Activated naive CD8-positive, alpha-beta T cell treated with anti-CD3 and anti-CD28 coated beads, Interleukin-2, amount 50 U/mL, for 24 hours (primary cell): Measurements from ENCODE around the gene MYMK.
A peak's percentile ranks its signal among the peaks of the same experiment; 100 is the strongest.

Experiments
- ATAC-seq: fragments of 150-1000 bp; cut with Tn5 transposase; one replicate; pipeline ENCODE4 v1.10.0; 2021
- DNase-seq: peaks from one replicate; pipeline ENCODE4 v3.0.0; 2021
- H3K27ac Mint-ChIP-seq: one replicate; pipeline ENCODE4 v1.8.0; 2021; ENCODE audit warnings: mild to moderate bottlenecking, mixed read lengths
- H3K27me3 Mint-ChIP-seq: one replicate; pipeline ENCODE4 v1.8.0; 2021; ENCODE audit warnings: mixed read lengths
- H3K36me3 Mint-ChIP-seq: one replicate; pipeline ENCODE4 v1.8.0; 2021; ENCODE audit warnings: low read depth, mixed read lengths
- H3K4me1 Mint-ChIP-seq: one replicate; pipeline ENCODE4 v1.8.0; 2021; ENCODE audit warnings: mixed read lengths
- H3K4me3 Mint-ChIP-seq: one replicate; pipeline ENCODE4 v1.8.0; 2021; ENCODE audit warnings: mild to moderate bottlenecking, moderate library complexity, mixed read lengths
- H3K9me3 Mint-ChIP-seq: one replicate; pipeline ENCODE4 v1.8.0; 2021; ENCODE audit warnings: mixed read lengths

Gene MYMK

DNA sequence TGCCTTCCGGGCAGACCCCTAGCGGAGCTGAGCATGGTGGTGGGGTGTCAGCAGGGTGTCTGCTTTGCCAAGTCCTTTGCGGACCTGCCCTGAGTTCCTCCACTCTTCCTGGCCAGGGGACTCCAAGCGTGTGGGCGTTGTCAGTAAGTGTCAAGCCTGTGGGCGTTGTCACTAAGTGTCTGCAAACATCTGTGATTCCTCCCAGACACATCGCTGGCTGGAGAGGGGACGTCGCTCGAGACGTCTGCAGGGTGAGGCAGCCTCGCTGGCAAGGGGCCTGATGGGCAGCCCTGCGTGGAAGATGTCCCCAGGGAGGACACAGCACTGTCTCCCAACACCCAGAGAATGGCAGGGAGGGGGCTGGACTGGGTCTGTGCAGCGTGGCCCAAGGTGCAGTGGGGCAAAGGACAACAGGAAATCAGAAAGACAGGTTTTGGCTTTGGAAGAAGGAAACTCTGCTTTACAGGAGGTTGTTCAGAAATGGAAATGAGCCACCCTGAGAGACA lies 38.6 kb upstream of the MYMK start:
- H3K27me3 Mint-ChIP-seq = peaks cover 4% of the 10 kb centered on the region
- H3K4me3 Mint-ChIP-seq = no peak overlapping the region
- ATAC-seq (no peak), DNase-seq (no peak)
- H3K4me1 Mint-ChIP-seq = peaks cover 19% of the 10 kb centered on the region
- no peaks in the 10 kb centered on the region for H3K36me3 Mint-ChIP-seq
- no peaks in the 10 kb centered on the region for H3K9me3 Mint-ChIP-seq
- no peak overlapping the region for H3K27ac Mint-ChIP-seq

- Mint-ChIP-seq H3K4me1 (peaks cover 25% of the 10 kb centered on the region), H3K27me3 (peaks cover 9% of the 10 kb centered on the region), H3K36me3 (no peaks in the 10 kb centered on the region), H3K4me3 (no peak overlapping the region), H3K9me3 (no peaks in the 10 kb centered on the region), H3K27ac (no peak overlapping the region)
- ATAC-seq (no peak), DNase-seq (no peak)
These were observed 38.0 kb upstream of the MYMK start for GRCh38 chr9:133562611-133563290.

DNA sequence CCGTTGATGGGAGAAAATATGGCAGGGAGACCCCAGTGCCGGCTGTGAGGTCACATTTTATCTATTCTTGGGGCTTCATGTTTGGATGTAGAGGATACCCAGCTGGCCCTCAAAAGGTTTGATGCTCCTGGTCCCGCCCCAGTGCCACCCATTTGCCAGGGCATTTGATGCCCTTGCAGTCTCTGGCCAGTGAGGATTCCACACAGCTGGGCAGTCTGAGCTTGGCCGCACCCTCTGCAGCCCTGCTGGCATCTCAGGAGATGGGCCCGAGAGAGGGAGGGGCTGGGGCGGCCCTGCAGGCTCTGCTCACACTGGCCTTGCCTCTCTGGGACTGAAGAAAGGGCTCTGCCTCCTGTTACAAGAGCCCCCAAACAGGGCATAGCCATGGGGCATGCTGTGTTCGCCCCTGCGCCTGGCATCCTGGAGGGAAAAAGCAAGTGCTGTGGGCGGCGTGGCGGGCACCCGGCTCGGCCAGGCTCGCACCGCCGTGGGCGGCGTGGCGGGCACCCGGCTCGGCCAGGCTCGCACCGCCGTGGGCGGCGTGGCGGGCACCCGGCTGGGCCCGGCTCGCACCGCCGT lies 37.3 kb upstream of the MYMK start:
- no peaks in the 10 kb centered on the region for H3K9me3 Mint-ChIP-seq

GRCh38 chr9:133560944-133561343 lies 36.2 kb upstream of the MYMK start:
- Mint-ChIP-seq H3K9me3 (no peaks in the 10 kb centered on the region), H3K4me1 (peaks cover 29% of the 10 kb centered on the region), H3K27ac (no peak overlapping the region), H3K36me3 (no peaks in the 10 kb centered on the region), H3K27me3 (peaks cover 9% of the 10 kb centered on the region), H3K4me3 (no peak overlapping the region)
- DNase-seq = no peak
- no peak for ATAC-seq

More for the DNA sequence above, 37.3 kb upstream of the MYMK start:
- Mint-ChIP-seq H3K27ac (no peak overlapping the region), H3K36me3 (no peaks in the 10 kb centered on the region), H3K27me3 (peaks cover 9% of the 10 kb centered on the region), H3K4me3 (no peak overlapping the region), H3K4me1 (peaks cover 29% of the 10 kb centered on the region)
- ATAC-seq (no peak), DNase-seq (no peak)

- no peaks in the 10 kb centered on the region for H3K36me3 Mint-ChIP-seq
- no peaks in the 10 kb centered on the region for H3K9me3 Mint-ChIP-seq
- peaks cover 9% of the 10 kb centered on the region for H3K27me3 Mint-ChIP-seq
- ATAC-seq (no peak), DNase-seq (no peak)
- peaks cover 29% of the 10 kb centered on the region for H3K4me1 Mint-ChIP-seq
- no peak overlapping the region for H3K4me3 Mint-ChIP-seq
- no peak overlapping the region for H3K27ac Mint-ChIP-seq
These were observed 35.6 kb upstream of the MYMK start for GRCh38 chr9:133560311-133560710.

GRCh38 chr9:133558191-133559126 lies 33.7 kb upstream of the MYMK start:
- peak overlapping the region; percentile 79 for H3K27ac Mint-ChIP-seq
- DNase-seq = peak; percentile 45
- no peaks in the 10 kb centered on the region for H3K9me3 Mint-ChIP-seq
- peaks cover 9% of the 10 kb centered on the region for H3K27me3 Mint-ChIP-seq
- ATAC-seq = peak; percentile 62
- peaks cover 28% of the 10 kb centered on the region for H3K4me1 Mint-ChIP-seq
- H3K4me3 Mint-ChIP-seq = no peak overlapping the region
- H3K36me3 Mint-ChIP-seq = no peaks in the 10 kb centered on the region

DNA sequence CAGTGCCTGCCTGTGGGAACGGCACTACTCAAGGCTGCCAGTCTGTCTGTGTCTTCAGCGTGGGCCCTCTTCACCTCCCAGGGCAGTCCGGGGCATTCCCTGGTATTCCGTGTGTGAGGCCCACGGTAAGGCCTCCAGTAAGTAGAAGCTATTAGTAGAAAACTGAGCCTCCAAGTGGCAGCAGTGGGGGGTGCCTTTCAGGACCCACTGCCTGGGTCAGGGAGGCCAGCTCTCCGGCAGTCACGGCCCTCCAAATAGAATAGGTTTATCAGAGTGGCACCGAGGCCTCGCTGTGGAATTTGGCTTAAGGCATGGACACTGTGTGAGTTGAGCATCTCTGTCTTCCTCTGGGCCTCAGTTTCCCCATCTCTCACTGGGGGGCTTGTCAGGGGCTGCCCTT lies 32.8 kb upstream of the MYMK start:
- Mint-ChIP-seq H3K9me3 (no peaks in the 10 kb centered on the region), H3K27ac (no peak overlapping the region), H3K27me3 (peaks cover 9% of the 10 kb centered on the region), H3K4me3 (no peak overlapping the region), H3K4me1 (peaks cover 22% of the 10 kb centered on the region), H3K36me3 (no peaks in the 10 kb centered on the region)
- ATAC-seq = no peak
- no peak for DNase-seq

DNA sequence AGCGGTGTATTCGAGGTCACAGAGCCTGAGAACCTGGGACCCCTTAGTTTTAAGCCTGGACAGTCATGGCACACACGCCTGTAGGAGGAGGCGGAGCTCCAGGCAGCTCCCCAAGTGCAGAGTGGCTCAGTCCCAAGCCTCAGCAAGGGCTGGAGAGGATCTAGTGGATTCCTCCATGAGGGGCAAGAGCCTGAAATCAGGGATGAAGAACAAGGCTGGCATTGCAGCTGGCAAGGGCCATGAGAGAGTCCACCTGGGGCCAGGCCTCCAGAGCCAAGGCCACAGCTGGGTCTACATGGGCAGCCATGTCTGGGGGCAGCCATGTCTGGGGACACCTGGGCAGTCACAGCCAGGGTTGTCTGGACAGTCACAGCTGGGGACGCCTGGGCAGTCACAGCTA lies 31.6 kb upstream of the MYMK start:
- Mint-ChIP-seq H3K27ac (no peak overlapping the region), H3K9me3 (no peaks in the 10 kb centered on the region), H3K4me1 (peaks cover 22% of the 10 kb centered on the region), H3K27me3 (peaks cover 9% of the 10 kb centered on the region), H3K36me3 (no peaks in the 10 kb centered on the region), H3K4me3 (no peak overlapping the region)
- DNase-seq (no peak), ATAC-seq (no peak)

- Mint-ChIP-seq H3K27me3 (peaks cover 7% of the 10 kb centered on the region), H3K4me1 (peaks cover 20% of the 10 kb centered on the region), H3K36me3 (no peaks in the 10 kb centered on the region), H3K9me3 (no peaks in the 10 kb centered on the region), H3K27ac (no peak overlapping the region), H3K4me3 (no peak overlapping the region)
- DNase-seq (no peak), ATAC-seq (no peak)
These were observed 30.0 kb upstream of the MYMK start for GRCh38 chr9:133554729-133555128.

DNA sequence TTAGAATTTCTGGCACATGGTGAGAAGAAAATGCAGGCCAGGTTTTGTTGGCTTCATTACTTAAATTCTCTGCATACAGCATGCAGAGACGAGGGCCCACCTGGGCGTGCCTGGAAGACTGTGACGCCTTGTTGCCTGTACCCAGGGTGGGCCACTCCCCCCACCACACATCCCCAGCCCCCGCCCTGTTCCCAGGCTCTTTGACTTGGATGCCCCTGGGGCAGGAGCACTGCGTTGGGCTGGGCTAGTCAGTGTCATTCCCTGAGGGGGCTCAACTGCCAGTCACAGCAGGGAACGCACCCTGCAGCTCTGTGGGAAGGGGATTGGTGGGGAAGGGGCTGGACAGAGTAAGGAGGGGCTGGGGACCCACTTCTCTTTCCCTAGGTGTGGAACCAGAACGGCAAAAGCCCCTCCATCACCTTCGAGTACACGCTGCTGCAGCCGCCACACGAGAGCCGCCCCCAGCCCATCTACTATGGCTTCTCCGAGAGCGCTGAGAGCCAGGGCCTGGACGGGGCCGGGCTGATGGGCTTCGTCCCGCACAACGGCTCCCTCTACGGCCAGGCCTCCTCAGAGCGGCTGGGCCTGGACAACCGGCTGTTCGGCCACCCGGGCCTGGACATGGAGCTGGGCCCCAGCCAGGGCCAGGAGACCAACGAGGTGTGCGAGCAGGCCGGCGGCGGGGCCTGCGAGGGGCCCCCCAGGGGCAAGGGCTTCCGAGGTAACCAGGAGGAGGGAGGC lies 29.4 kb upstream of the MYMK start:
- ATAC-seq = no peak
- no peak for DNase-seq
- Mint-ChIP-seq H3K36me3 (no peaks in the 10 kb centered on the region), H3K4me1 (peaks cover 18% of the 10 kb centered on the region), H3K4me3 (no peak overlapping the region), H3K9me3 (no peaks in the 10 kb centered on the region), H3K27me3 (peaks cover 5% of the 10 kb centered on the region), H3K27ac (no peak overlapping the region)

DNA sequence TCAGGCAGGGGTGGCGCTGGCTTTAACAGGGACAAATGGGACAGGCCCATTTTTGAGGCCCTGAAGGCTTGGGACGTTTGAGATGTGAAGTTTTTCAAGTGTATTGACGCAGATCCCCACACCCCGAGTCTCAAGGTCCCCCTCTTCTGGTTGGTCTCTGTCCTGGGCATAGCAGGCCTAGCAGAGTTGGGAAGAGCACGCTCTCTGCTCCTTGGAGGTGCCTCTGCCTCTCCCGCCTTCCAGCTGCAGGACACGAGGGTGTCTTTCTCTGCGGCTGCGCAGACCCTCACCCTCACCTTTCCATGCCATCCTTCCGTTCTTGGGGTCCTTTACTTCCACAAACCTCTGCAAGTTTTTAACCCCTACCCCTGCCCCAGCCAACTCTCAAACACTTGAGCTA lies 28.4 kb upstream of the MYMK start:
- H3K4me1 Mint-ChIP-seq = peaks cover 8% of the 10 kb centered on the region
- no peak overlapping the region for H3K27ac Mint-ChIP-seq
- no peaks in the 10 kb centered on the region for H3K36me3 Mint-ChIP-seq
- no peaks in the 10 kb centered on the region for H3K9me3 Mint-ChIP-seq
- no peak for DNase-seq
- H3K4me3 Mint-ChIP-seq = no peak overlapping the region
- peaks cover 4% of the 10 kb centered on the region for H3K27me3 Mint-ChIP-seq
- ATAC-seq = no peak

DNA sequence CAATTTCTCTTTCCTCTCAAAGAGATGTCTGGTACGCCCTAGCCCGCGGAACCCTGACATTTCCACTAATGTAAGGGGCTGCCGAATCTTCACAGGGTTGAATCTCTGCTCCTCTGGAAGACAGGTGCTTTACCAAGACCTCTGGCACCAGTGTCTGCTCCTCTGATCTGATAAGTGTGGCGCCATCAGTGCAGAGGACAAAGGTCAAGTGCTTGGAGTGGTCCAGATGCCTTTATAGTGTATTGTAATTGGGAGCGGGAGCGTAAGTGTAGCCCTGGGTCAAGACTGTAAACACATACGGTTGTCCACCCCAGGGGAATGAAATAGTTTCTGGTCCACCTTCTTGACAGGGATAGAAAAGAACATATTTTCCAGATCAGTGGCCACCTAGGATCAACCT lies 27.5 kb upstream of the MYMK start:
- H3K36me3 Mint-ChIP-seq = no peaks in the 10 kb centered on the region
- no peak for DNase-seq
- no peaks in the 10 kb centered on the region for H3K4me1 Mint-ChIP-seq
- no peaks in the 10 kb centered on the region for H3K27me3 Mint-ChIP-seq
- no peak overlapping the region for H3K27ac Mint-ChIP-seq
- ATAC-seq = no peak
- H3K4me3 Mint-ChIP-seq = no peak overlapping the region
- no peaks in the 10 kb centered on the region for H3K9me3 Mint-ChIP-seq

- H3K9me3 Mint-ChIP-seq = no peaks in the 10 kb centered on the region
- ATAC-seq = no peak
These were observed 26.7 kb upstream of the MYMK start for GRCh38 chr9:133551446-133551845.

DNA sequence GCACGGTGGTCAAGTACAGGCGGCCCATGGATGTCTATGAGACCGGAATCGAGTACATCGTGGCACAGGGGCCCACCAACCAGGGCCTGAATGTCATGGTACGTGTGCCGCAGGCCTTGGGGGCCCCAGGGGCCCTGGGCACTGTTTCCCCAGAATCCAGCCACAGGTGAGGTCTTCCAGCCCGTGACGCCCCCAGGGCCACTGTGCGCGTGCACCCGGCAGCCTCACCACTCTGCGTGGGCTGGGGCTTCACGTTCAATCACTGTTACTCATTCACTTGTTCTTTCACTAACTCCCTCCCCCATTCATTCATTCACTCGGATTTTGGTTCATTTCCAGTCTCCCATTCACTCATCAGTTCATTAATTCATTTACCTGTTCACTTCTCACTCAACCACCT lies 22.4 kb upstream of the MYMK start:
- ATAC-seq = no peak
- no peaks in the 10 kb centered on the region for H3K27me3 Mint-ChIP-seq
- H3K9me3 Mint-ChIP-seq = no peaks in the 10 kb centered on the region
- DNase-seq = no peak
- H3K27ac Mint-ChIP-seq = peak overlapping the region; percentile 12
- H3K4me3 Mint-ChIP-seq = no peak overlapping the region
- H3K36me3 Mint-ChIP-seq = no peaks in the 10 kb centered on the region
- no peaks in the 10 kb centered on the region for H3K4me1 Mint-ChIP-seq

More at GRCh38 chr9:133551446-133551845, 26.7 kb upstream of the MYMK start:
- no peak for DNase-seq
- no peaks in the 10 kb centered on the region for H3K4me1 Mint-ChIP-seq
- no peak overlapping the region for H3K4me3 Mint-ChIP-seq
- H3K36me3 Mint-ChIP-seq = no peaks in the 10 kb centered on the region
- H3K27ac Mint-ChIP-seq = no peak overlapping the region
- no peaks in the 10 kb centered on the region for H3K27me3 Mint-ChIP-seq
